Kidney glomerular epithelial cell (primary cell): Measurements from ENCODE around the gene MICALL1.

Source experiments
- DNase-seq: peaks from one replicate; lab custom pipeline; 2025; lab: John Stamatoyannopoulos, UW

The MICALL1 gene

DNA sequence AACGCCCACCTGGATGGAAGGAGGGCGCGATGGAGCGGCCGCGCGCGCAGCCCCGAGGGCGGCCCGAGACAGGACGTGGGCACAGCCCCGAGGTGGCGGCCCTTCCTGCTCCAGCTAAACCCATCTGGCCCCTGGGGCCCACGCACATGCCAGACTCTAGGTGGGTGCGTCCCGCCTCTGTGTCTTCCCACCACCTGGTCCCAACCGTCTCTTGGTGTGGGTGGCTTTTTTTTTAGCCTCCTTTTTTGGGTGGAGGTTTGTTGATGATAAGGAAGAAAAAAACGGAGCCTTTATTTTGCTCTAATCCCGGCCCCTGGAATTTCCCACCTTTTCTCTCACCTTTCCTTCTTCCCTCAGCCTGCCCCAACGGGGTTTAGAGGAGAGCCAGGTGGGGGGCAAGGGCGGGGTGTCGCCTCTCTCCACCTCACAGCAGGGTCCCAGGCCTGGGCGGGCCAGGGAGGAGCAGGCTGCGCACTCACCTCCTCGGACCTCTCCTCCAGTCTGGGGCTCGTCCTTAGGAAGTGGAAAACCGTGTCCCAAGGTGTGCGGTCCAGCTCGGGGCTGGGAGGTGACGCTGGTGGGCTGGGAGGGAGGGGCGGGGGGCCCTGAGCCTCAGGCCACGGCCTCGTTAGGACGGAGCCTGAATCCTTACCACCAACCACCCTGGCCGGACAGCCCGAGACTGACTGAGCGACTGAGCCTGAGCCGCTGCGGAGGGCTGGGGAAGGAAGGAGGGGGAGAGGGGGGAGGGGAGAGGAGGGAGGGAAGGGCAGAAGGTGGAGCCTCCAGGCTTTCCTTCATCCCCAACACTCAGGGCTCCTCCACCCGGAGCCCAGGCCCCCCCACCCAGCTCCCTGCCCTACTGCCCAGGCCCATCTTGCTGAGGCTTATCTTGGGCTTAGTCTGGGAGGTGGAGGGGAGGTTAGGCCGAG lies 78.0 kb downstream of the MICALL1 start, which contains the start of gene SOX10:
Gene SOX10, minus strand, starts transcription at position 696 of the 932 bp plus-strand sequence. CDS start 771 bp downstream, outside the sequence.
- no peak for DNase-seq

DNA sequence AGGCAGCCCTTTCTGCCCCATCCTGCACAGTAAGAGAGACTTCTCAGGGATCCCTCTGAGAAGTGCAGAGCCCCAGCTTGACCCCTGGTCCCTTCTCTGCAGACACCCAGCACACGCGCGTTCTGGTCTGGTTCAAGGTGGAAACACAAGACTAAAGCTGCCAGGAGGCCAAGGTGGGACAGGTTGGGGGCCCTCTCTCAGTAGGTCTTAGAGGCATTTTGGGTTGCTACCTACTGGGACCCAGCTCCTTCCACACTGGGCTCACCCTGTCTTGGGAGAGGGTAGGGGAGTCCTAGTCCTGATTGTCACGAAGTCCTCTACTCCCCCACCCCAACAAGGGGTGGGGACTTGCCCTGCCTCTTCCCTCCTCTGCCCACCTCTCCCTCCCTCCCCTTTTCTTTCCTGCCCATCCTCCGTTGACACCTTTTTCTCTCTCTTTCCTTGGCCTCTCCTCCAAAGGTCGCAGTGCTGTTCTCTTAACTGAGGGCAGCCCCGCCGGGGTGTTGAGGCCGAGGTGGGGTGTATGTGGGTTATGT lies 79.0 kb downstream of the MICALL1 start:
- DNase-seq, result no peak

DNA sequence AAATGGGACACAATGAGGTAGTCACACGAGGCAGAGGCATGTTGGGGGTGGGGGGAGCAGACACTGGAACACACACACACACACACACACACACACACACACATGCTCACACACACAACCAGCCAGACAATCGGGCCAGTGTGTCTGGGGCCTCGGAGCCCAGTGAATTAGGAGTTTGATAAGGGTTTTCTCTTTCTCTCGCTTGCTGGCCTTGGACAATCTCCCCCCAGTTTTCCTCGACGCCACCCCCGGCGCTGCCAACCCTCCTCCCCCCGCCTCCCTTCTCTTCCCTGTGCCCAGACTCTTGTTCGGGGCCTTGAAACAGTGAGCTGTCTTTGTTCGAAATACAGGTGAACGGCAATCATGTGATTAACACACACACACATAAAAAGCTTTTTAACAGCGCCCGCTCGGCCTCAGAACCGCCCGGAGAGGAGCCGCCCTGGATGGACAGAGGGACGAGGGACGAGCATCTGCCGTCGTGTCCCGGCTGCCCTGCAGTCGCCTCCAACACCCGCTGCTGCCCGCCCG lies 79.7 kb downstream of the MICALL1 start:
- no peak for DNase-seq

DNA sequence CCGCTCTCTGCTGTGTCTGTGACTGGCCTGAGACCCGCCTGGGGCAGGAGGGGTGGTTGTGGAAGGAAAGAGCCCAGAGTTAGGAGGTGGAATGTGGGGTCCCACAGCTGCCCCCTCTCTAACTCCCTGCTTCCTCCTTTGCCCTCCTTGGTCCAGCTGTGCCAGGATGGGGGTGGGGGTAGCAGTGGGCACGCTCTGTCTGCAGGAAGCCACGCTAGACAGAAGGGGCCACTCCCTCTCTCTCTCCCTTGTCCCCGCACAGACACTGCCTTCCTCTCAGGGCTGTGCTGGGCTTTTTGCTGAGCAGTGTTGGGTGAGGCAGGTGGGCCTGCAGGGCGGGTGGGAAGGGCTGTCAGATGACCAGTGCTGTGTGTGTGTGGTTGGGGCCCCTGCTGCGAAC lies 80.3 kb downstream of the MICALL1 start:
- DNase-seq, result no peak

DNA sequence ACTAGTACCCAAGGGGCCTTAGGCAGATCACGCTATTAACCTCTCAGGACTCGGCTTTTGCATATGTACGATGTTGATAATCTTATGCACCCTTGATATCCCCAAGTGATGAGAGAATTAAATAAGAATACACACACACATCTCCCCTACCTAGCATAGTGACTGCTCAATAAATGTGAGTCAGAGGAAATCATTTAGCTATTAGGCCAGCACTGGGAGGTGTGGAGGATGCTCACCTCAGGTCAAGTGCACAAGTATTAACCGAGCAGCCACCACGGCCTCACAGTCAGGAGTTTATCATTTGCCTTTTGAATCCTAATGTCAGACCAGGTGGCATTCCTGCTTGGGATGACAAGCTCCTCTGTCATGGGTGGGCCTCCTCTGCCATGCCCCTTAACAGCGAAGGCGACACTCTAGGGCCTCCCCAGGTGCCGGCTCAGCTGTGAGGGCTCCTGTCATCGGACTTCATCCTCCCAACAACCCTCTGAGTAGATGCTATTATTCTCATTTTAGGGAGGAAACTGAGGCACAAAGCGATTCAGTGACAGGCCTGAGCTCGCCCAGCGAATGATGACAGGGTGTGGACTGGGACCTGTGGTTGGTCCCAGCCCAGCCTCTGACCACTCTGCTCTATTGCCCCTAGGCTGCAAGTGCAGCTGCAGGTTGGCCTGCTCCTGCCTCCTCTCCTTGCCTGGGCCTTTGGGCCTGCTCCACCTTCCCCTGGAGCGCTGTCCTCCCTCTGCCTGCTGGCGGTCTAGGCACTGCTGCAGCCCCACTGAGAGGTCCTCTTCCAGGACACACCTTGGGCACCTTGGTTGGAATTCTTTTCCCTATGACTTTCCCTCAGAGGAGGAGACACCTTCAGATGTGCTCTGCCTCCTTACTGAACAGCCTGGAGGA lies 83.3 kb downstream of the MICALL1 start:
- DNase-seq, result no peak

DNA sequence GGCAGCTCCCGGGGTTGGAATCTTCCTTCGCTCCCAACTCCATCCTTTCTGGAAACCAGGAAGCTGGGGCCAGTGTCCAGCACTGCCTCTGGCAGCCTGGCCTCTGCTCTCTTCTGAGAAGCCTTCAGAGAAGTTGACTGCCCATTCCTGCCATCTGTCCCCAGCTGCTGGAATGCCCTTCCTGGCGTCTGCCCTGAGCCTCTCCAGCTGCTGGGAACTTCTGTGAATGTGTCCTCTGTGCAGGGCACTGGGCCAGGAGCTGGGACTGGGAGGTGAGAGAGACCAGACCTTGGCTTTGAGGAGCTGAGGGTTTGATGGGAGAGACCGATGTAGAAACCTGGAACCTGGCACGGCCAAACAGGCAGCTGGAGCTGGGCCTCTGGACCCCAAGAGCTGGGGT lies 84.2 kb downstream of the MICALL1 start:
- DNase-seq, result no peak

DNA sequence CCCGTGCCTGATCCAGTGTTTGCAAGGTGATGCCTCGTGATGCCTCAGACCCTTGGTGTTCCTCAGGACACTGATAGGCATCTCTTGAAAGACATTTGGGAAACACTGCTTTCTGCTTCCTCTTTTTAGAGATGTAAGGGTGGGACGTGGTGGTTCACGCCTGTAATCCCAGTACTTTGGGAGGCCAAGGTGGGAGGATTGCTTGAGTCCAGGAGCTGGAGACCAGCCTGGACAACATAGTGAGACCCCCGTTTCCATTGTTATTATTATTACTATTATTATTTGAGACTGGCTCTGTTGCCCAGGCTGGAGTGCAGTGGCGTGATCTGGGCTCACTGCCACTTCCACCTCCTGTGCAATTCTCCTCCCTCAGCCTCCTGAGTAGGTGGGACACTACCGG lies 84.8 kb downstream of the MICALL1 start:
- no peak for DNase-seq

DNA sequence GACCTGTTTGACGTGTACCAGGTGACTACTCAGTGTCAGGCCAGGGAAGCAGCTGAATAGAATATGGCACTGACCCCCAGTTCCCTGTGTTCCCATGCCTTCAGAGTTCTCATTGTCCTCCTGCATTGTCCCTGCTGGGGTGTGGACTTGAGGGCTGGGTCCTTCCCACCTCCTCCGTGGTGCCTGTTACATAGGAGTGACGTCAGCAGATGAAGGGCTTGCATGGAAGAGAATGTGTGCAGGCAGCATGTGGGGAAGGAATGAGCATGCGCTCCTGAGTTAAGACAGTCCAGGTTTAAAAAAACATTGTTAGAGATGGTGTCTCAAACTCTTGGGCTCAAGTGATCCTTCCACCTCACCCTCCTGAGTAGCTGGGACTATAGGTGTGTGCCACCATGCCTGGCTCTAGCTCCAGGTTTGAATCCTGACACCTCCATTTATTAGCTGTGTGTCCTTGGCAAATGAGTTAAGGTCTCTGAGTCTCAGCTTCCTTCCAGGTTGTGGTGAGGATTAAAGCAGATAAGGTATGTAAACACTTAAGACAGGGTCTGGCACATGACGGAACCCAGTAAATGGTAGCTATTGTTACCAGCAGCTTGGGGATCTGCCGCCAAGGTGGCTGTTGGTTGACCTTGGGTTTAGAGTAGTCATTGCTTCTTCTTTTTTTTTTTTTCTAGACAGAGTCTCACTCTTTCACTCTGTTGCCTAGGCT lies 85.8 kb downstream of the MICALL1 start:
- DNase-seq, result no peak
